Measurements from ENCODE around the gene KRTAP1-4. TPM values are rescaled to one million over a fixed set of nuclear protein-coding genes. Genes with fewer than 3 reads are reported as not detected.

The KRTAP1-4 gene
- total and polyA plus RNA-seq, 2 of the 8 experiments (the other 6 are each of a cell fraction or from before 2014, with no cell fraction given), result not detected

DNA sequence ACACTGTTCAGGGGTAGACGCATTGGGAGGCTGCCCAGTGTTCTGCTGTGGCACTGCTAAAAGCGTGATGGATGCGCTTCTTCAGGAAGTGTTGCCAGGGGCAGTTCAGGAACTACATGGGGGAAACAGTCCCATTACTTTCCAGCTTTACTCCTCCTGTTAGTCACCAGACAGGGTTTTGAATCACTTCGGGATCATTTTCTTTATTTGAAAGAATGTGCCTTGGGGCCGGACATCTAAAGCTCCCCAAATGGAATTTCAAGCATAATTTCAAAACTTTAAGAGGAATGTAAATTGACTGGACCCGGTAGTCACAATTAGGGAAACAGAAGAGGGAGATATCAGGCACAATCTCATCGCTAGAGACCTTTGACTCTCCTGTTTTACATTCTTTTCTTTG, 18.4 kb upstream of the KRTAP1-4 start:
- no peak overlapping the region for H2BK12ac ChIP-seq (ENCODE audit: low read depth, low read length)
- no peaks in the 10 kb centered on the region for H4K20me1 ChIP-seq (replicated peaks in 1 of 2; ENCODE audit: control insufficient read depth in 1 of 2, insufficient read depth in 2 of 2, low read length in 2 of 2)
- peak overlapping the region; percentile 19 for H4K91ac ChIP-seq (replicated peaks; ENCODE audit: insufficient read length, low read length)
- POLR2A ChIA-PET (ENCODE audit: partially characterized antibody), result no interaction called here
- no peak overlapping the region for H3K14ac ChIP-seq (ENCODE audit: insufficient read length)
- no peak overlapping the region for H2AK5ac ChIP-seq (ENCODE audit: low read depth, low read length)
- no peak overlapping the region for H3K56ac ChIP-seq (replicated peaks; ENCODE audit: insufficient read length, low read depth, low read length)
- no peaks in the 10 kb centered on the region for H3K79me2 ChIP-seq (ENCODE audit: control insufficient read depth in 1 of 2, insufficient read depth in 2 of 2, low read length in 2 of 2)
- WGBS, 2 experiments (ENCODE audit: extremely low coverage in 1 of 2, insufficient coverage in 1 of 2, insufficient read length in 1 of 2, insufficient replicate concordance in 2 of 2, low coverage in 1 of 2, low lambda C conversion rate in 2 of 2, missing lambda C conversion rate in 1 of 2), result 82% methylated on average over 7 of the region's 7 CpGs; no CpG with 5 or more reads in 1 of the 2 experiments
- no peak overlapping the region for H2BK5ac ChIP-seq (ENCODE audit: low read depth, low read length)
- no peak overlapping the region for H3K4ac ChIP-seq (replicated peaks; ENCODE audit: insufficient read length, low read depth, low read length)
- H3K36me3 ChIP-seq (ENCODE audit: control insufficient read depth in 2 of 4, insufficient read depth in 4 of 4, low read length in 3 of 4), result no peaks in the 10 kb centered on the region
- no peak overlapping the region for H3K27ac ChIP-seq (ENCODE audit: low read depth, low read length)
- no peak overlapping the region for H4K8ac ChIP-seq (ENCODE audit: extremely low read depth, insufficient read depth, low read length)
- no peak overlapping the region for H2BK20ac ChIP-seq (ENCODE audit: low read length)
- no peaks in the 10 kb centered on the region for H3K23me2 ChIP-seq (ENCODE audit: low read depth, low read length)
- no peak overlapping the region for H3K9ac ChIP-seq (replicated peaks in 1 of 4; ENCODE audit: extremely low read depth in 1 of 4, low read depth in 3 of 4, low read length in 3 of 4)
- no peak overlapping the region for H3K4me3 ChIP-seq (ENCODE audit: extremely low read depth in 1 of 4, insufficient read depth in 2 of 4, low read depth in 3 of 4, low read length in 4 of 4)
- no peak overlapping the region for H3K23ac ChIP-seq (ENCODE audit: insufficient read length)
- H3K4me2 ChIP-seq (ENCODE audit: insufficient read depth in 1 of 2, low read depth in 2 of 2, low read length in 2 of 2), result no peak overlapping the region
- no peaks in the 10 kb centered on the region for H3K9me3 ChIP-seq (ENCODE audit: insufficient read depth in 2 of 2, low read depth in 1 of 2, low read length in 1 of 2)
- H3K4me1 ChIP-seq (replicated peaks in 1 of 4; ENCODE audit: control insufficient read depth in 3 of 4, insufficient read depth in 4 of 4, low read length in 3 of 4), result peaks cover 0 to 2% (median 0%) of the 10 kb centered on the region in 4 experiments; a peak in 1 of 7 replicates
- H3K18ac ChIP-seq (ENCODE audit: extremely low read depth, low read length), result no peak overlapping the region; the same call in 1 of the 2 replicates
- H2BK120ac ChIP-seq (replicated peaks; ENCODE audit: low read depth, low read length), result no peak overlapping the region
- no peak for FAIRE-seq
- CTCF ChIA-PET (ENCODE audit: partially characterized antibody), result interaction anchor here (0.7 to 1.0 kb wide), 4 partner anchors 10 to 182 kb away, joined by 3 read pairs; no protein-coding TSS in a partner anchor
- DNase-seq (ENCODE audit: low read depth in 1 of 2, low spot score in 2 of 2), result no peak
- H3K27me3 ChIP-seq (replicated peaks in 1 of 4; ENCODE audit: control insufficient read depth in 3 of 4, extremely low read depth in 1 of 4, insufficient read depth in 3 of 4, low read length in 3 of 4), result no peaks in the 10 kb centered on the region
- H2AFZ ChIP-seq (ENCODE audit: low read length), result 0 out of 2 replicates have a peak overlapping the region, but pooled peaks have one; percentile 40
- no peak overlapping the region for H2BK15ac ChIP-seq (ENCODE audit: low read length)
- H3K79me1 ChIP-seq (ENCODE audit: low read depth, low read length), result no peaks in the 10 kb centered on the region
- H4K5ac ChIP-seq (ENCODE audit: insufficient read length, low read depth, low read length), result no peak overlapping the region
- TF ChIP-seq POU5F1 (IDR thresholded peaks at IDR 0.05; ENCODE audit: low read depth, low read length) (no peak), RXRA (IDR thresholded peaks at IDR 0.05; ENCODE audit: insufficient read depth, low read depth, low read length) (no peak), CBX8 (IDR thresholded peaks at IDR 0.05; ENCODE audit: borderline replicate concordance, low read depth, low read length) (no peak), SUZ12 (IDR thresholded peaks at IDR 0.05; ENCODE audit: low read length) (no peak), RBBP5 (IDR thresholded peaks at IDR 0.05; ENCODE audit: borderline replicate concordance, low read depth, low read length) (no peak), CHD1 (IDR thresholded peaks at IDR 0.05; ENCODE audit: low read depth, low read length) (no peak), MAFK (IDR thresholded peaks at IDR 0.05; ENCODE audit: low read depth, low read length) (no peak), JUND (IDR thresholded peaks at IDR 0.05; ENCODE audit: low read length) (no peak), POLR2AphosphoS5 (IDR thresholded peaks at IDR 0.05; ENCODE audit: low read depth, low read length) (no peak), SIN3A (conservative IDR thresholded peaks at IDR 0.05 in 1 of 2, IDR thresholded peaks at IDR 0.05 in 1 of 2; ENCODE audit: low read depth in 1 of 2, low read length in 2 of 2) (no peak), RNF2 (IDR thresholded peaks at IDR 0.05; ENCODE audit: borderline replicate concordance, low read depth, low read length, missing control alignments, poor library complexity, severe bottlenecking) (no peak), ZNF274 (IDR thresholded peaks at IDR 0.05; ENCODE audit: borderline replicate concordance, extremely low read depth, low read length) (no peak), KDM4A (IDR thresholded peaks at IDR 0.05; ENCODE audit: low read depth, low read length, severe bottlenecking) (no peak), JUN (IDR thresholded peaks at IDR 0.05; ENCODE audit: low read depth, low read length) (no peak), CEBPB (IDR thresholded peaks at IDR 0.05; ENCODE audit: low read depth, low read length) (no peak)

Data from H1 (cell line).